ENCODE data around the gene RGS19. TPM values are rescaled to one million over a fixed set of nuclear protein-coding genes. Genes with fewer than 3 reads are reported as not detected.

The RGS19 gene
- total RNA-seq, 1 donor from 2014 or later, result 7.6 TPM

DNA sequence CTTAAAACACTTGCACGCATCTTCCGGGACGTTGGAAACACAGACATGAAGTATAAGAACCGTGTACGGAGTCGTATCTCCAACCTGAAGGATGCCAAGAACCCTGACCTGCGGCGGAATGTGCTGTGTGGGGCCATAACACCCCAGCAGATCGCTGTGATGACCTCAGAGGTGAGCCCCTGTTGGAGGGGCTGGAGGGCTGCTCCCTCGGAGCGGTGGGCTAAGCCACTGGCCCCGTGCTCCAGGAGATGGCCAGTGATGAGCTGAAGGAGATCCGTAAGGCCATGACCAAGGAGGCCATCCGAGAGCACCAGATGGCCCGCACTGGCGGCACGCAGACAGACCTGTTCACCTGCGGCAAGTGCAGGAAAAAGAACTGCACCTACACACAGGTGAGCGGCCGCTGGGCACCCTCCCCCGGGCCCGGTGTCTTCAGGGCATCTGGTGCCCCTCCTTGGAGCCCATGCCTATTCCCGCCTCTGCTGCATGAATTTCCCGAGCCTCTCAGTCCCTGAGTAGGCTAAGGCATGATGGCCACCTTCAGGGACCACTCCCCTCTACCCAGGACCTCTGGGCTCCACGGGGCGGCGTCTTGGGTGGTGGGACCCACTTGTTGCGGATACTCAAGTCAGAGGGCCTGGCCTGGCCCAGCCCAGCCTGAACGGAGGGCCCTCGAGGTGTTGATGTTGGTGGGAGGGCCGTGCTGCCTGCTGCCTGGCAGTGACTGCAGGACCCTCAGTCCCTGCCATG is 8.9 kb downstream of the RGS19 start:
- no peaks in the 10 kb centered on the region for H3K36me3 Mint-ChIP-seq (ENCODE audit: insufficient read depth)
- H3K9me3 Mint-ChIP-seq (ENCODE audit: low read depth), result no peaks in the 10 kb centered on the region
- no peaks in the 10 kb centered on the region for H3K4me1 Mint-ChIP-seq (ENCODE audit: low read depth)
- H3K4me3 Mint-ChIP-seq (ENCODE audit: low read depth), result no peak overlapping the region
- H3K27ac Mint-ChIP-seq, result no peak overlapping the region
- TF ChIP-seq, protein P1, sequence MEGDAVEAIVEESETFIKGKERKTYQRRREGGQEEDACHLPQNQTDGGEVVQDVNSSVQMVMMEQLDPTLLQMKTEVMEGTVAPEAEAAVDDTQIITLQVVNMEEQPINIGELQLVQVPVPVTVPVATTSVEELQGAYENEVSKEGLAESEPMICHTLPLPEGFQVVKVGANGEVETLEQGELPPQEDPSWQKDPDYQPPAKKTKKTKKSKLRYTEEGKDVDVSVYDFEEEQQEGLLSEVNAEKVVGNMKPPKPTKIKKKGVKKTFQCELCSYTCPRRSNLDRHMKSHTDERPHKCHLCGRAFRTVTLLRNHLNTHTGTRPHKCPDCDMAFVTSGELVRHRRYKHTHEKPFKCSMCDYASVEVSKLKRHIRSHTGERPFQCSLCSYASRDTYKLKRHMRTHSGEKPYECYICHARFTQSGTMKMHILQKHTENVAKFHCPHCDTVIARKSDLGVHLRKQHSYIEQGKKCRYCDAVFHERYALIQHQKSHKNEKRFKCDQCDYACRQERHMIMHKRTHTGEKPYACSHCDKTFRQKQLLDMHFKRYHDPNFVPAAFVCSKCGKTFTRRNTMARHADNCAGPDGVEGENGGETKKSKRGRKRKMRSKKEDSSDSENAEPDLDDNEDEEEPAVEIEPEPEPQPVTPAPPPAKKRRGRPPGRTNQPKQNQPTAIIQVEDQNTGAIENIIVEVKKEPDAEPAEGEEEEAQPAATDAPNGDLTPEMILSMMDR (IDR thresholded peaks at IDR 0.05; ENCODE audit: unreplicated experiment), result no peak
- DNase-seq (ENCODE audit: low spot score, unreplicated experiment), result no peak
- no peaks in the 10 kb centered on the region for H3K27me3 Mint-ChIP-seq

DNA sequence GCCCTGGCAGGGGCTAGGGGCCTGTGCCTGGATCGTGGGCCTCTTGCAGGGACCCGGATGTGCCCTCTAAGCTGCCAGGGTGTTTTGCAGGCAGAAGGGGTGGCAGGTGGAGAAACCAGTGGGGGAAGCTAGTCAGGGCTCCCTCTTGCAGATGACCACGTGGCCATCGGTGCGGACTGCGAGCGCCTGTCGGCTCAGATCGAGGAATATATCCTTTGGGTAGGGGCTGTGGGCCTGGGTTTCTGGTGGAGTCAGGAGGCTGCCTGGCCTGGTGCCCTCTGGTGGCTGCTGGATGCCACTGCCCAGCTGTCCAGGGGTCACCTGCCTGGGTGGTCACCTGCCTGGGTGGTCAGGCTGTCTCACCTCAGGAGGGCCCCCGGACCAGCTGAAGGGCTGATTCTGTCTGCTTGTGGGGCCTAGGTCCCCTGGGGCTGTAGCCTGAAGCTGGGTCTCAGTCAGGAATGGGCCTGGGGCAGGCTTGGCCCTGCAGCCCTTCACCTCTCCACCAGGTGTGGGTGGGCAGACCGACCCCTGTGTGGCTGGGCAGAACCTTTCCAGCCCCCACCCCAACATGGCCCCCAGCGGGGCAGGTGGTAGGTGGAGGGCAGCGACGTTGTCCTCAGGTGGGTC is 9.6 kb downstream of the RGS19 start:
- Mint-ChIP-seq H3K36me3 (ENCODE audit: insufficient read depth) (no peaks in the 10 kb centered on the region), H3K27ac (no peak overlapping the region), H3K27me3 (no peaks in the 10 kb centered on the region), H3K4me1 (ENCODE audit: low read depth) (peaks cover 2% of the 10 kb centered on the region), H3K4me3 (ENCODE audit: low read depth) (no peak overlapping the region), H3K9me3 (ENCODE audit: low read depth) (no peaks in the 10 kb centered on the region)
- TF ChIP-seq, protein P1 (IDR thresholded peaks at IDR 0.05; ENCODE audit: unreplicated experiment), result peak; percentile 89
- peak; percentile 66 for DNase-seq (ENCODE audit: low spot score, unreplicated experiment)

DNA sequence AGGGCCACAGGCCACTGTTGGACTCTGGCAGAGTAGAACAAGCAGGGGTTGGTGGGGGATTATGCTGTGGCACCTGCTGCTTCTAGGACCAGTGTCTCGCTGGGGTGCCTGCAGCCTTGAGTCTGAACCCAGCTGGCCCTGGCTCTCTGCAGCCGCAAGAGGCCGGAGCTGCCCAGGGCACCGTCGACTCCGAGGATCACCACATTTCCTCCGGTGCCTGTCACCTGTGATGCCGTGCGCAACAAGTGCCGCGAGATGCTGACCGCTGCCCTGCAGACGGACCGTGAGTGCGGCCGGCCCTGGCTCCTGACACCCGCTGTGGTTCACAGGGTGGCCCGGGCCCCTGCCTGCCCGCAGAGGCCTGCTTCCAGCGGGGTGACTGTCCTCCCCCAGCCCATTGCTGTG is 10.1 kb downstream of the RGS19 start:
- Mint-ChIP-seq H3K27ac (no peak overlapping the region), H3K4me3 (ENCODE audit: low read depth) (no peak overlapping the region)
- TF ChIP-seq, protein P1 (IDR thresholded peaks at IDR 0.05; ENCODE audit: unreplicated experiment), result no peak

DNA sequence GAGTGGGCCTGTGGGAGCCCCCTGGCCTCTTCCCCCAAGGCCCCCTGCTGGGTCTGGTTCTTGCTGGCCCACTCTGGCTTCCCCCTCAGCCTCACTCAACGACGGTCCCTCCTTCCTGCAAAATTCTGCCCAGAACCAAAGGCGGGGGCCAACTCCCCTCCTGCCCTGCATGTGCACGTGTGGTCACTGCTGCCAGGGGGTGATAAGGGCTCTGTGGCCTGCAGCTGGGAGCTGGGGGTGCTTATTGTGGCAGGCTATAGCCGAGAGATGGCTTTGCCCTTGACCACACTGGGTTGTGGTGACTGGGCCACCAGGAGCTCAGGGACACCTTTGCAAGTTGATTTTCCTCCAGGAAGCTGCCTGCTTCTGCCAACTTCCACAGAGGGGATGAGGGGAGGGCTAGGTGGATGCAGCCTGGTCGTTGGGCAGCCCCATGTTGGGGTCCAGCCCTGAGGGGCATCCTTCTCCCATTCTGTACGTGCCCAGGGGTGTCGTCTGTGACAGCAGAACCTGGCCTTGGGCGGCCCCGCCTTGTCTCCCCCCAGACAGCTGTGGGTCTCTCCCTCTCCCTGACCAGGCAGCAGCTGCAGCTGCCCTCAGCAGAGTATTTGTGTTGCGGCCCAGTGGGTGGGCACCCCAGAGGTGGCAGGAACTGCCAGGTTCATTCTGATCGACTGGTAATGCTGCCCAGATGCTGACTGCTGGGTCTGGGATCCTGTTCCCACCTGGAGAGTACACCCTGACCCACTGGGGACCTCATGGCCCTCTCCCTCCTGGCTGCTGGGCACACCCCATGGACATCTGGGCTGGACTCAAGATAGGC is 10.7 kb downstream of the RGS19 start:
- DNase-seq (ENCODE audit: low spot score, unreplicated experiment), result no peak
- Mint-ChIP-seq H3K4me3 (ENCODE audit: low read depth) (no peak overlapping the region), H3K27me3 (no peaks in the 10 kb centered on the region), H3K27ac (no peak overlapping the region), H3K36me3 (ENCODE audit: insufficient read depth) (no peaks in the 10 kb centered on the region), H3K4me1 (ENCODE audit: low read depth) (peaks cover 9% of the 10 kb centered on the region), H3K9me3 (ENCODE audit: low read depth) (no peaks in the 10 kb centered on the region)
- TF ChIP-seq, protein P1 (IDR thresholded peaks at IDR 0.05; ENCODE audit: unreplicated experiment), result no peak

More for the DNA sequence above, 10.1 kb downstream of the RGS19 start:
- H3K27me3 Mint-ChIP-seq, result no peaks in the 10 kb centered on the region
- no peaks in the 10 kb centered on the region for H3K36me3 Mint-ChIP-seq (ENCODE audit: insufficient read depth)
- H3K4me1 Mint-ChIP-seq (ENCODE audit: low read depth), result peaks cover 3% of the 10 kb centered on the region
- no peak for DNase-seq (ENCODE audit: low spot score, unreplicated experiment)
- no peaks in the 10 kb centered on the region for H3K9me3 Mint-ChIP-seq (ENCODE audit: low read depth)

DNA sequence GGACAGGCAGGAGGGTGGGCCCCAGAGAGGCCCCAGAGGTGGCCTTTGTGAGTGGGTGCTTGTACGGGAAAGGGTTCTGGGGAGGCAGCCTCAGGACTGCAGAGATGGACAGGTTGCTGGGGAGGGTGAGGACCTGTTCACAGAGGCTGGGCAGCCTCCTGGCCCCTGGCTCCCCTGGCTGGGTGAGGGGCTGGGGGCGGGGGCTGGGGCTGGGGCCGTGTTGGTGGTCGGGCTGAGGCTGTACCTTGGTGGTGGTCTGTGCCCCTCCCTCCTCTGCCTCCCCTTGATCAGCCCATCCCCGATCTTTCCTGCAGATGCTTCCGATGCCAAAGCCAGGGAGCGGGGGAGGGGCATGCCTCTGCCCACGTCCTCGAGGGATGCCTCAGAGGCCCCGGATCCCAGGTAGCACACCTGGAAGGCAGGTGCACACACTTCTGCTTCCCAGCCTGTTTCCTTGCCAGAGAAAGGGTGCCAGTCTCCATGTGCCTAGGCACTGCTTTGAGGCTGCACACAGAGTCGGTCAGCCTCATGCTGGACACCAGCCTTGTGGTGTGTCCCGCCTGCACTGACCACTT is 11.5 kb downstream of the RGS19 start:
- Mint-ChIP-seq H3K4me1 (ENCODE audit: low read depth) (peaks cover 9% of the 10 kb centered on the region), H3K27ac (no peak overlapping the region), H3K9me3 (ENCODE audit: low read depth) (no peaks in the 10 kb centered on the region), H3K36me3 (ENCODE audit: insufficient read depth) (no peaks in the 10 kb centered on the region), H3K4me3 (ENCODE audit: low read depth) (no peak overlapping the region), H3K27me3 (no peaks in the 10 kb centered on the region)
- DNase-seq (ENCODE audit: low spot score, unreplicated experiment), result no peak
- TF ChIP-seq, protein P1 (IDR thresholded peaks at IDR 0.05; ENCODE audit: unreplicated experiment), result no peak
